ENCODE measurements around the gene NPW.

Gene NPW

DNA sequence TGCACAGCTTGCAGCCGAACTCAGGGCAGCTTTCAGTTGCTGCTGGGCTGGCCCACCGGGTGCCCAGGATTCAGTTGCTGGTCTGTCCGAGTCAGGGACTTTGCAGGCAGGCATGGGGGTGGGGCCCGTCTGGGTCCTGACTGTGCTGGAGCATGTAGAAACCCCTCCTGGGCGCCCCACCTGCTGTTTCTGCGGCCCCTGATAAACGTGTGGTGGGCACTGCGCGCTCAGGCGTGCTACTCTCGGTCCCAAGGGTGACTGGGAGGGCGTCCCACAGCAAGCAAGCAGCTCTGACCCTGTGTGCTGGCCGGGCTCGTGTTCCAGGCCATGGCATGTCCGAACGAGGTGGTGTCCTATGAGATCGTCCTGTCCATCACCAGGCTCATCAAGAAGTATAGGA is 40.8 kb downstream of the NPW start:
- no peak overlapping the region for H3K4me3 ChIP-seq (ENCODE audit: control insufficient read depth in 1 of 7, extremely low read depth in 1 of 7, insufficient read depth in 4 of 7, low read depth in 2 of 7, low read length in 6 of 7)
- ChIA-PET CTCF (interaction anchor here (1.2 kb wide), 2 partner anchors 12 to 13 kb away, joined by 3 to 4 read pairs; partner anchors contain the start of genes NTHL1 and TSC2), POLR2A (no interaction called here)
- no peaks in the 10 kb centered on the region for H3K4me1 ChIP-seq (ENCODE audit: control extremely low read depth in 1 of 4, control insufficient read depth in 4 of 4, insufficient read depth in 4 of 4, low read length in 3 of 4)
- no peaks in the 10 kb centered on the region for H3K9me3 ChIP-seq (ENCODE audit: control extremely low read depth in 1 of 5, control insufficient read depth in 4 of 5, insufficient read depth in 2 of 5, low read depth in 1 of 5, low read length in 4 of 5)
- WGBS (ENCODE audit: insufficient coverage): 92% methylated on average over 17 of the region's 17 CpGs
- no peak for DNase-seq
- no peaks in the 10 kb centered on the region for H3K27me3 ChIP-seq (replicated peaks in 2 of 5; ENCODE audit: control insufficient read depth in 4 of 5, insufficient read depth in 5 of 5, low read length in 4 of 5)
- no peak overlapping the region for H3K27ac ChIP-seq (ENCODE audit: insufficient read depth in 1 of 2, low read depth in 1 of 2, low read length in 2 of 2, poor library complexity in 1 of 2, severe bottlenecking in 2 of 2)
- H3K36me3 ChIP-seq (ENCODE audit: control insufficient read depth in 4 of 4, insufficient read depth in 4 of 4, low read length in 3 of 4): peaks cover 8 to 61% (median 42%) of the 10 kb centered on the region in 4 experiments

DNA sequence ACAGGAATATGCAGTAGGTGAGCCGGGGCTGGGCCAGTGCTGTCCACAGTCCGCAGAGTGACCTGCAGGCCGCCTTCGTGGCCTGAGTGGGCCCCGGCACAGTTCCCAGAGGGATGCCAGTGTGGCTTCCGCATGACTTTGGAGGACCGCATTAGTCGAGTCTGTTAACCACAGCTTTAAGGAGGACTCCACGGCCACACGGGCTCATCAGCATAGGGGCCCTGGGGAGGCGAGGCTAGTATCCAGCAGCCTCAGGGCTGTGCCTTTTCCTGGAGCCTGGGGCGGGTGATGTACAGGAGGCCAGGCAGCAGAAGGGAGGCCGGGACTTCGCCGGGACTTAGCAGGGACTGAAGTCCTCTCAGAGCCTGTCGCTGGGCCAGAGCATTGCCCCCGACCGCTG is 41.4 kb downstream of the NPW start:
- Histone ChIP-seq H3K36me3 (ENCODE audit: control insufficient read depth in 4 of 4, insufficient read depth in 4 of 4, low read length in 3 of 4) (peaks cover 8 to 67% (median 48%) of the 10 kb centered on the region in 4 experiments), H3K4me1 (ENCODE audit: control extremely low read depth in 1 of 4, control insufficient read depth in 4 of 4, insufficient read depth in 4 of 4, low read length in 3 of 4) (no peaks in the 10 kb centered on the region), H3K9me3 (ENCODE audit: control extremely low read depth in 1 of 5, control insufficient read depth in 4 of 5, insufficient read depth in 2 of 5, low read depth in 1 of 5, low read length in 4 of 5) (no peaks in the 10 kb centered on the region), H3K27ac (ENCODE audit: insufficient read depth in 1 of 2, low read depth in 1 of 2, low read length in 2 of 2, poor library complexity in 1 of 2, severe bottlenecking in 2 of 2) (no peak overlapping the region), H3K27me3 (replicated peaks in 2 of 5; ENCODE audit: control insufficient read depth in 4 of 5, insufficient read depth in 5 of 5, low read length in 4 of 5) (no peaks in the 10 kb centered on the region), H3K4me3 (ENCODE audit: control insufficient read depth in 1 of 7, extremely low read depth in 1 of 7, insufficient read depth in 4 of 7, low read depth in 2 of 7, low read length in 6 of 7) (no peak overlapping the region)
- no peak for DNase-seq
- POLR2A ChIA-PET: no interaction called here
- WGBS (ENCODE audit: insufficient coverage): 98% methylated on average over 18 of the region's 18 CpGs
- CTCF ChIA-PET: interaction anchor here (1.2 kb wide), 1 partner anchor 14 kb away, joined by 4 read pairs; the partner anchor contains the start of genes NTHL1 and TSC2

DNA sequence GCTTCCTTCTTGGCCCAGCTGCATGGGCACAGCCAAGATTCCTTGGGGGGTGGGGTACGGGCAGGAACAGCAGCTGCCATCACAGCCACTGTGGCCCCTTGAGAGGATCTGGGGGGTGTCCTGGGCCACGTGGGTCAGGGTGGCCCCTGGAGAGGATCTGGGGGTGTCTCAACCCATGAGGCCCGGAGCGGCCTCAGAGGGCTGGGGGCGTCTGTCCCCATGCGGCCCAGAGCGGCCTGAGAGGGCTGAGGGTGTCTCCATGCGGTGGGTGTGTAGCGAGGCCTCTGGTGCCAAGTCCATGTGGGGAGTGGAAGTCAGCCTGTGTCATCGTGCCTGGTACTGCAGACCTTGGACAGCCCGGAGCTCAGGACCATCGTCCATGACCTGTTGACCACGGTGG is 41.9 kb downstream of the NPW start:
- H3K4me3 ChIP-seq (ENCODE audit: control insufficient read depth in 1 of 7, extremely low read depth in 1 of 7, insufficient read depth in 4 of 7, low read depth in 2 of 7, low read length in 6 of 7): no peak overlapping the region
- no peak overlapping the region for H3K27ac ChIP-seq (ENCODE audit: insufficient read depth in 1 of 2, low read depth in 1 of 2, low read length in 2 of 2, poor library complexity in 1 of 2, severe bottlenecking in 2 of 2)
- no peaks in the 10 kb centered on the region for H3K27me3 ChIP-seq (replicated peaks in 2 of 5; ENCODE audit: control insufficient read depth in 4 of 5, insufficient read depth in 5 of 5, low read length in 4 of 5)
- peaks cover 8 to 68% (median 46%) of the 10 kb centered on the region in 4 experiments for H3K36me3 ChIP-seq (ENCODE audit: control insufficient read depth in 4 of 4, insufficient read depth in 4 of 4, low read length in 3 of 4)
- H3K9me3 ChIP-seq (ENCODE audit: control extremely low read depth in 1 of 5, control insufficient read depth in 4 of 5, insufficient read depth in 2 of 5, low read depth in 1 of 5, low read length in 4 of 5): no peaks in the 10 kb centered on the region
- ChIA-PET CTCF (interaction anchor here (1.2 kb wide), 1 partner anchor 14 kb away, joined by 4 read pairs; the partner anchor contains the start of genes NTHL1 and TSC2), POLR2A (no interaction called here)
- no peak for DNase-seq
- 98% methylated on average over 11 of the region's 13 CpGs for WGBS (ENCODE audit: insufficient coverage)
- no peaks in the 10 kb centered on the region for H3K4me1 ChIP-seq (ENCODE audit: control extremely low read depth in 1 of 4, control insufficient read depth in 4 of 4, insufficient read depth in 4 of 4, low read length in 3 of 4)

DNA sequence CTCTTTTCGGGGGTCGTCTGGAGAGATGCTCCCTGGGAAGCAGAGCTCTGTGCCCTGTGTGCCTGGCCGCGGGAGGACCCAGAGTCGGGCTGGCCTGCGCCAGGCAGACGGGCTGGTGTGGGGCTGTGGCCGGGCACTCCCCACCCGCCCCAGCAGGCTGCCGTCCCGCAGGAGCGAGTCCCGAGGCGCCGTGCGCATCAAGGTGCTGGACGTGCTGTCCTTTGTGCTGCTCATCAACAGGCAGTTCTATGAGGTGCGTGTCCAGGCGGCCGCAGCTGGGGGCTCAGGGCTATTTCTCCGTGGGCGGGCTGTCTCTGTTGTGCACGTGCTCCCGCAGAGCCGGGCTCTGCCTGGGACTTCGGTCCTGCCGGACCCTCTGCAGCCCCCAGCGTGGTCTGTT is 43.2 kb downstream of the NPW start:
- Histone ChIP-seq H3K27ac (ENCODE audit: insufficient read depth in 1 of 2, low read depth in 1 of 2, low read length in 2 of 2, poor library complexity in 1 of 2, severe bottlenecking in 2 of 2) (no peak overlapping the region), H3K9me3 (ENCODE audit: control extremely low read depth in 1 of 5, control insufficient read depth in 4 of 5, insufficient read depth in 2 of 5, low read depth in 1 of 5, low read length in 4 of 5) (no peaks in the 10 kb centered on the region), H3K4me3 (ENCODE audit: control insufficient read depth in 1 of 7, extremely low read depth in 1 of 7, insufficient read depth in 4 of 7, low read depth in 2 of 7, low read length in 6 of 7) (no peak overlapping the region), H3K4me1 (ENCODE audit: control extremely low read depth in 1 of 4, control insufficient read depth in 4 of 4, insufficient read depth in 4 of 4, low read length in 3 of 4) (no peaks in the 10 kb centered on the region), H3K36me3 (ENCODE audit: control insufficient read depth in 4 of 4, insufficient read depth in 4 of 4, low read length in 3 of 4) (peaks cover 4 to 69% (median 46%) of the 10 kb centered on the region in 4 experiments), H3K27me3 (replicated peaks in 2 of 5; ENCODE audit: control insufficient read depth in 4 of 5, insufficient read depth in 5 of 5, low read length in 4 of 5) (no peaks in the 10 kb centered on the region)
- POLR2A ChIA-PET: no interaction called here
- CTCF ChIA-PET: interaction anchor here (0.7 to 1.3 kb wide), 3 partner anchors 14 to 50 kb away, joined by 3 read pairs; no protein-coding TSS in a partner anchor
- over 99% methylated on average over 28 of the region's 28 CpGs for WGBS (ENCODE audit: insufficient coverage)
- no peak for DNase-seq

DNA sequence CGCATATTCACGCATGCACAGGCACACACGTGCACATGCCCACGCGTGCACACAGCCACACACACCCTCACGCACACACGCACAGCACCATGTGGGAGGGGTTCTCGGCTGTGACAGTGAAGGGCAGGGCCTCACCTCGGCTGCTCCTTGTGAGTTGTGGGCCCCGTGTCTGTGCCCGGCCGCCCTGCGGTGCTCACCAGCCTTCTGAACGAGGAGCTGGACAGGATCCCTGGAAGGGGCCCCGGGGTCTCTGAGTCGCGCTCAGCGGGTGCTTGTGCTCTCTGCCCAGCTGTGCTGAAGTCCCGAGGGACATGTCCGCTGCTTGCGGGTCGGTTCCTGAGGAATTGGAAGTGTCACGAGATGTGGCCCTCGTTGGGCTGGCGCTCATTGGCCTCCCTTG is 44.3 kb downstream of the NPW start:
- H3K4me3 ChIP-seq (ENCODE audit: control insufficient read depth in 1 of 7, extremely low read depth in 1 of 7, insufficient read depth in 4 of 7, low read depth in 2 of 7, low read length in 6 of 7): no peak overlapping the region
- CTCF ChIA-PET: interaction anchor here (1.1 to 1.3 kb wide), 3 partner anchors 10 to 51 kb away, joined by 3 read pairs; no protein-coding TSS in a partner anchor
- H3K27me3 ChIP-seq (replicated peaks in 2 of 5; ENCODE audit: control insufficient read depth in 4 of 5, insufficient read depth in 5 of 5, low read length in 4 of 5): no peaks in the 10 kb centered on the region
- H3K4me1 ChIP-seq (ENCODE audit: control extremely low read depth in 1 of 4, control insufficient read depth in 4 of 4, insufficient read depth in 4 of 4, low read length in 3 of 4): no peaks in the 10 kb centered on the region
- H3K36me3 ChIP-seq (ENCODE audit: control insufficient read depth in 4 of 4, insufficient read depth in 4 of 4, low read length in 3 of 4): peaks cover 4 to 72% (median 48%) of the 10 kb centered on the region in 4 experiments
- WGBS (ENCODE audit: insufficient coverage): 95% methylated on average over 25 of the region's 25 CpGs
- no peaks in the 10 kb centered on the region for H3K9me3 ChIP-seq (ENCODE audit: control extremely low read depth in 1 of 5, control insufficient read depth in 4 of 5, insufficient read depth in 2 of 5, low read depth in 1 of 5, low read length in 4 of 5)
- DNase-seq: no peak
- no peak overlapping the region for H3K27ac ChIP-seq (ENCODE audit: insufficient read depth in 1 of 2, low read depth in 1 of 2, low read length in 2 of 2, poor library complexity in 1 of 2, severe bottlenecking in 2 of 2)
- POLR2A ChIA-PET: no interaction called here

DNA sequence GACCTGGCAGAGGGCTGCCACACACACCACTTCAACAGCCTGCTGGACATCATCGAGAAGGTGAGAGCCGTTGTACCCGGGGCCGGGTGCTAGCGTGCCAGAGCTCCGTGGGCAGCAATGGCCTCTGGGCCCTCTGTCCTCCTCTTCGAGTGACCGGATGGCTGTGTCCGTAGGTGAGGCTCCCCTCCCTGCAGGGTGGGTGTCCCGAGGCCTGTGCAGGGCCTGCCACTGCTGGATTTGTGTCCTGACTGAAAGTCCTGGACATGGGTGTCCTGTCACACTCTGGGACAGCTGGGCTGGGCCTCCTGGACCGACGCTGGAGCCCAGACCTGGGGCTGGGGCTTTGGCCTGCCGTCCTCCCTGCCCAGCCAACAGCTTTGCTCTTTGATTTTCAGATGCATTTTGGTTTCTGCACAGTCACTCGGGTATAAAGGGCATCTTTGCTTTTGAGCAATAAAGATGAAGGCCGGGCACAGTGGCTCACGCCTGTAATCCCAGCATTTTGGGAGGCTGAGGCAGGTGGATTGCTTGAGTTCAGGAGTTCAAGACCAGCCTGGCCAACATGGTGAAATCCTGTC is 44.9 kb downstream of the NPW start:
- Histone ChIP-seq H3K36me3 (ENCODE audit: control insufficient read depth in 4 of 4, insufficient read depth in 4 of 4, low read length in 3 of 4) (peaks cover 4 to 74% (median 50%) of the 10 kb centered on the region in 4 experiments), H3K4me1 (ENCODE audit: control extremely low read depth in 1 of 4, control insufficient read depth in 4 of 4, insufficient read depth in 4 of 4, low read length in 3 of 4) (no peaks in the 10 kb centered on the region), H3K27me3 (replicated peaks in 2 of 5; ENCODE audit: control insufficient read depth in 4 of 5, insufficient read depth in 5 of 5, low read length in 4 of 5) (no peaks in the 10 kb centered on the region), H3K27ac (ENCODE audit: insufficient read depth in 1 of 2, low read depth in 1 of 2, low read length in 2 of 2, poor library complexity in 1 of 2, severe bottlenecking in 2 of 2) (no peak overlapping the region), H3K4me3 (ENCODE audit: control insufficient read depth in 1 of 7, extremely low read depth in 1 of 7, insufficient read depth in 4 of 7, low read depth in 2 of 7, low read length in 6 of 7) (no peak overlapping the region), H3K9me3 (ENCODE audit: control extremely low read depth in 1 of 5, control insufficient read depth in 4 of 5, insufficient read depth in 2 of 5, low read depth in 1 of 5, low read length in 4 of 5) (no peaks in the 10 kb centered on the region)
- POLR2A ChIA-PET: no interaction called here
- no peak for DNase-seq
- whole genome bisulfite sequencing (ENCODE audit: insufficient coverage): 97% methylated on average over 14 of the region's 16 CpGs
- CTCF ChIA-PET: interaction anchor here (0.7 to 1.3 kb wide), 3 partner anchors 9 to 60 kb away, joined by 3 read pairs; no protein-coding TSS in a partner anchor

DNA sequence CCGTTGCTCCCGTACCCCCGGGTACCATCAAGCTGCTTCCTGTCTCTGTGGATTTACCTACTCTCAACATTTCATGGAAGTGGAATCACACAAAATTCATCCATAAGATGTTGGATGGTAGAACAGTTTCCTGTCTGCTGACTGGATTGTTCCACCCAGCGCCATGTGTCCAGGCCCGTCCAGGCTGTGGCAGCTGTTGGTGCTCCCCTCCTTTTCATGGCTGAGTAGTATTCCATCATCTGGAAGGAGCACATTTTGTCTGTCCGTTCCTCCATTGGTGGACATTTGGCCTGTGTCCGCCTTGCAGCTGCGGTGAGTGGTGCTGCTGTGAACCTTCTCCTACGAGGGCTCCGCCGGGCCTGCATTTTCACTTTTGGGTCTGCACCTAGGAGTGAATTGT is 46.6 kb downstream of the NPW start:
- no peaks in the 10 kb centered on the region for H3K9me3 ChIP-seq (ENCODE audit: control extremely low read depth in 1 of 5, control insufficient read depth in 4 of 5, insufficient read depth in 2 of 5, low read depth in 1 of 5, low read length in 4 of 5)
- H3K4me3 ChIP-seq (ENCODE audit: control insufficient read depth in 1 of 7, extremely low read depth in 1 of 7, insufficient read depth in 4 of 7, low read depth in 2 of 7, low read length in 6 of 7): no peak overlapping the region
- POLR2A ChIA-PET: no interaction called here
- 93% methylated on average over 10 of the region's 11 CpGs for WGBS (ENCODE audit: insufficient coverage)
- H3K27ac ChIP-seq (ENCODE audit: insufficient read depth in 1 of 2, low read depth in 1 of 2, low read length in 2 of 2, poor library complexity in 1 of 2, severe bottlenecking in 2 of 2): no peak overlapping the region
- H3K36me3 ChIP-seq (ENCODE audit: control insufficient read depth in 4 of 4, insufficient read depth in 4 of 4, low read length in 3 of 4): peaks cover 4 to 75% (median 52%) of the 10 kb centered on the region in 4 experiments
- CTCF ChIA-PET: interaction anchor here (0.9 to 1.1 kb wide), 2 partner anchors 11 to 18 kb away, joined by 3 read pairs; partner anchors contain the start of genes NTHL1 and TSC2
- no peaks in the 10 kb centered on the region for H3K27me3 ChIP-seq (replicated peaks in 2 of 5; ENCODE audit: control insufficient read depth in 4 of 5, insufficient read depth in 5 of 5, low read length in 4 of 5)
- DNase-seq: no peak
- H3K4me1 ChIP-seq (ENCODE audit: control extremely low read depth in 1 of 4, control insufficient read depth in 4 of 4, insufficient read depth in 4 of 4, low read length in 3 of 4): no peaks in the 10 kb centered on the region

All from common myeloid progenitor, CD34-positive (primary cell).